GM18508 (cell line): ENCODE data around the gene TBCEL.
"Not testable (repeated sequence)": the region's sequence is repeated elsewhere in the genome, so short reads cannot be mapped to it uniquely, and the experiment has no call there.

Source experiments
- ATAC-seq: cut with Tn5 transposase; IDR thresholded peaks from one replicate; pipeline ENCODE4 v1.9.1; 2021; ENCODE audit warnings: moderate number of reproducible peaks; ENCODE audit not compliant: insufficient read depth, unreplicated experiment

The TBCEL gene

GRCh38 chr11:121021718-121022117 is 2.2 kb upstream of the TBCEL start:
- ATAC-seq: not testable (repeated sequence)

- ATAC-seq: no peak
Observed at GRCh38 chr11:121024989-121025388, 1.1 kb downstream of the TBCEL start.

- no peak for ATAC-seq
Observed at GRCh38 chr11:121029153-121029552, 5.3 kb downstream of the TBCEL start.

- ATAC-seq: no peak
Observed at GRCh38 chr11:121029813-121030445, 6.0 kb downstream of the TBCEL start.

GRCh38 chr11:121031167-121031566 is 7.3 kb downstream of the TBCEL start:
- ATAC-seq: no peak

- not testable (repeated sequence) for ATAC-seq
Observed at GRCh38 chr11:121031648-121032047, 7.7 kb downstream of the TBCEL start.

GRCh38 chr11:121032546-121032945 is 8.6 kb downstream of the TBCEL start:
- no peak for ATAC-seq

- ATAC-seq: no peak
Observed at GRCh38 chr11:121033635-121034034, 9.7 kb downstream of the TBCEL start.

GRCh38 chr11:121035169-121035755 is 11.4 kb downstream of the TBCEL start:
- ATAC-seq: no peak

- ATAC-seq: no peak
Observed at GRCh38 chr11:121035780-121036179, 11.9 kb downstream of the TBCEL start.

- ATAC-seq: no peak
Observed at GRCh38 chr11:121037016-121037415, 13.1 kb downstream of the TBCEL start.

- ATAC-seq: no peak
Observed at GRCh38 chr11:121038648-121039409, 14.9 kb downstream of the TBCEL start.

GRCh38 chr11:121039971-121040613 is 16.2 kb downstream of the TBCEL start:
- ATAC-seq: no peak

- ATAC-seq: no peak
Observed at GRCh38 chr11:121040614-121041002, 16.7 kb downstream of the TBCEL start.

GRCh38 chr11:121041072-121041471 is 17.2 kb downstream of the TBCEL start:
- ATAC-seq: no peak

GRCh38 chr11:121042296-121042695 is 18.4 kb downstream of the TBCEL start:
- no peak for ATAC-seq

- no peak for ATAC-seq
Observed at GRCh38 chr11:121047926-121048325, 24.0 kb downstream of the TBCEL start.

- ATAC-seq: no peak
Observed at GRCh38 chr11:121048464-121049233, 24.7 kb downstream of the TBCEL start.

- ATAC-seq: no peak
Observed at GRCh38 chr11:121053244-121053643, 29.3 kb downstream of the TBCEL start.

GRCh38 chr11:121054266-121054665 is 30.4 kb downstream of the TBCEL start:
- no peak for ATAC-seq
